Measurements from ENCODE around the gene NPAS1. TPM values are rescaled to one million over a fixed set of nuclear protein-coding genes. Genes with fewer than 3 reads are reported as not detected.

Gene NPAS1
- total and polyA plus RNA-seq, 2 of the 8 experiments (the other 6 are each of a cell fraction or from before 2014, with no cell fraction given): 9.9 to 13.9 TPM

DNA sequence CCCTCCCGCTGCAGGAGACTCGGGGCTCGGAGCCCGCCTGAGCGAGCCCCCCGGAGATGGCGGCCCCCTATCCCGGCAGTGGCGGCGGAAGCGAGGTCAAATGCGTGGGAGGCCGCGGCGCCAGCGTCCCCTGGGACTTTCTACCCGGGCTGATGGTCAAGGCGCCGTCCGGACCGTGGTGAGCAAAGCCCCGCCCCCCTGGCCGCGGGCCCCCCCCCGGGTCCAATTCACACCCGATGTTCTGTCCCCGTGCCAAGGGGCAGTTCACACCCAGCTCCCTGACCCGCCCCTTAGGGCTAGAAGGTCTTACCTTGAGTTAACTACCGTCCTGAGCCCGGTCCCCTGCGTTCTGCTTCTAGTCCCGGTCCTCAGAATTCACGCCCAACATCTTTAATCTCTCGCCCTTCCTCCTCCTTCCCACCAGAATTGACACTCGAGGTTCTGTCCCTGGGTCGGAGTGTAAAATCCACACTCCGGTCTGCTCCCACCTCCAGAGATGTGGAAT, 1.4 kb downstream of the NPAS1 start:
- FAIRE-seq: no peak
- TF ChIP-seq EZH2 (IDR thresholded peaks at IDR 0.05; ENCODE audit: low read depth, low read length, severe bottlenecking) (peak; percentile 64), SIRT6 (IDR thresholded peaks at IDR 0.05; ENCODE audit: low read length) (no peak), TCF12 (IDR thresholded peaks at IDR 0.05; ENCODE audit: low read depth, low read length) (no peak), BACH1 (IDR thresholded peaks at IDR 0.05; ENCODE audit: low read length) (peak; percentile 40; the same call in 1 of the 2 replicates), POLR2A (IDR thresholded peaks at IDR 0.05; ENCODE audit: control extremely low read depth in 1 of 2, low read depth in 2 of 2, low read length in 2 of 2) (no peak), SUZ12 (IDR thresholded peaks at IDR 0.05; ENCODE audit: low read length) (peak; percentile 48; the same call in 1 of the 2 replicates), CEBPB (IDR thresholded peaks at IDR 0.05; ENCODE audit: low read depth, low read length) (no peak), HDAC2 (IDR thresholded peaks at IDR 0.05; ENCODE audit: borderline replicate concordance in 1 of 2, low read depth in 2 of 2, low read length in 2 of 2) (no peak), EP300 (IDR thresholded peaks at IDR 0.05; ENCODE audit: borderline replicate concordance in 1 of 2, low read depth in 2 of 2, low read length in 2 of 2) (no peak), SIX5 (IDR thresholded peaks at IDR 0.05; ENCODE audit: low read depth, low read length) (no peak)
- TF ChIP-seq, protein P1, sequence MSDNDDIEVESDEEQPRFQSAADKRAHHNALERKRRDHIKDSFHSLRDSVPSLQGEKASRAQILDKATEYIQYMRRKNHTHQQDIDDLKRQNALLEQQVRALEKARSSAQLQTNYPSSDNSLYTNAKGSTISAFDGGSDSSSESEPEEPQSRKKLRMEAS (IDR thresholded peaks at IDR 0.05): no peak
- POLR2A ChIA-PET (ENCODE audit: partially characterized antibody): interaction anchor here (1.0 to 1.8 kb wide), 5 partner anchors 11 to 159 kb away, joined by 3 to 4 read pairs (median 3); no protein-coding TSS in a partner anchor

More for the DNA sequence above, 1.4 kb downstream of the NPAS1 start:
- Histone ChIP-seq H3K23me2 (ENCODE audit: low read depth, low read length) (peaks cover 15% of the 10 kb centered on the region; the same call in 1 of the 2 replicates), H3K27me3 (replicated peaks in 1 of 4; ENCODE audit: control insufficient read depth in 3 of 4, extremely low read depth in 1 of 4, insufficient read depth in 3 of 4, low read length in 3 of 4) (peaks cover 24 to 53% (median 49%) of the 10 kb centered on the region in 4 experiments), H3K79me1 (ENCODE audit: low read depth, low read length) (no peaks in the 10 kb centered on the region), H3K4ac (replicated peaks; ENCODE audit: insufficient read length, low read depth, low read length) (no peak overlapping the region), H2BK12ac (ENCODE audit: low read depth, low read length) (no peak overlapping the region), H2AFZ (ENCODE audit: low read length) (no peak overlapping the region), H3K36me3 (ENCODE audit: control insufficient read depth in 2 of 4, insufficient read depth in 4 of 4, low read length in 3 of 4) (no peaks in the 10 kb centered on the region), H3K4me3 (ENCODE audit: extremely low read depth in 1 of 4, insufficient read depth in 2 of 4, low read depth in 3 of 4, low read length in 4 of 4) (peak overlapping the region; percentile 28 to 69 (median 34)), H3K18ac (ENCODE audit: extremely low read depth, low read length) (no peak overlapping the region; the same call in 1 of the 2 replicates), H3K4me1 (replicated peaks in 1 of 4; ENCODE audit: control insufficient read depth in 3 of 4, insufficient read depth in 4 of 4, low read length in 3 of 4) (peaks cover 0 to 20% (median 11%) of the 10 kb centered on the region in 4 experiments; a peak in 5 of 7 replicates), H2BK15ac (ENCODE audit: low read length) (no peak overlapping the region), H3K79me2 (ENCODE audit: control insufficient read depth in 1 of 2, insufficient read depth in 2 of 2, low read length in 2 of 2) (no peaks in the 10 kb centered on the region), H3K23ac (ENCODE audit: insufficient read length) (no peak overlapping the region), H4K5ac (ENCODE audit: insufficient read length, low read depth, low read length) (no peak overlapping the region), H2BK20ac (ENCODE audit: low read length) (no peak overlapping the region), H2AK5ac (ENCODE audit: low read depth, low read length) (no peak overlapping the region), H3K14ac (ENCODE audit: insufficient read length) (no peak overlapping the region), H2BK120ac (replicated peaks; ENCODE audit: low read depth, low read length) (no peak overlapping the region), H4K91ac (replicated peaks; ENCODE audit: insufficient read length, low read length) (no peak overlapping the region), H3K9me3 (ENCODE audit: insufficient read depth in 2 of 2, low read depth in 1 of 2, low read length in 1 of 2) (no peaks in the 10 kb centered on the region), H2BK5ac (ENCODE audit: low read depth, low read length) (no peak overlapping the region), H3K4me2 (ENCODE audit: insufficient read depth in 1 of 2, low read depth in 2 of 2, low read length in 2 of 2) (peak overlapping the region; percentile 62 to 87), H4K20me1 (replicated peaks in 1 of 2; ENCODE audit: control insufficient read depth in 1 of 2, insufficient read depth in 2 of 2, low read length in 2 of 2) (peaks cover 0 to 3% of the 10 kb centered on the region in 2 experiments), H3K9ac (replicated peaks in 1 of 4; ENCODE audit: extremely low read depth in 1 of 4, low read depth in 3 of 4, low read length in 3 of 4) (no peak overlapping the region), H4K8ac (ENCODE audit: extremely low read depth, insufficient read depth, low read length) (peak overlapping the region; percentile 20; the same call in 1 of the 2 replicates), H3K56ac (replicated peaks; ENCODE audit: insufficient read length, low read depth, low read length) (no peak overlapping the region), H3K27ac (ENCODE audit: low read depth, low read length) (no peak overlapping the region)
- WGBS, 2 experiments (ENCODE audit: extremely low coverage in 1 of 2, insufficient coverage in 1 of 2, insufficient read length in 1 of 2, insufficient replicate concordance in 2 of 2, low coverage in 1 of 2, low lambda C conversion rate in 2 of 2, missing lambda C conversion rate in 1 of 2): 5% methylated on average over 12 of the region's 37 CpGs; no CpG with 5 or more reads in 1 of the 2 experiments
- DNase-seq (ENCODE audit: low read depth in 1 of 2, low spot score in 2 of 2): peak in 1 of 2 experiments; percentile 71
- CTCF ChIA-PET (ENCODE audit: partially characterized antibody): interaction anchor here (0.6 to 3.7 kb wide), 6 partner anchors 8 to 262 kb away, joined by 3 to 42 read pairs (median 4); no protein-coding TSS in a partner anchor
